DLD1 (cell line): ENCODE measurements around the gene CADM1.

Experiments
- in situ Hi-C: cut with HindIII; loops from 2 replicates; pipeline ENCODE4 v1.10.0; 2017; ENCODE audit warnings: low sequenced_read_pairs

Gene CADM1

GRCh38 chr11:115409691-115410220 lies 94.5 kb downstream of the CADM1 start:
- in situ Hi-C loops: no loop called here

GRCh38 chr11:115409116-115409670 lies 95.0 kb downstream of the CADM1 start:
- in situ Hi-C loops: no loop called here

GRCh38 chr11:115408036-115408921 lies 95.9 kb downstream of the CADM1 start:
- in situ Hi-C loops: no loop called here

GRCh38 chr11:115407496-115407895 lies 96.7 kb downstream of the CADM1 start:
- in situ Hi-C loops: no loop called here

GRCh38 chr11:115406404-115406803 lies 97.8 kb downstream of the CADM1 start:
- in situ Hi-C loops: no loop called here

GRCh38 chr11:115398333-115399080 lies 105.7 kb downstream of the CADM1 start:
- in situ Hi-C loops: no loop called here

- in situ Hi-C loops: no loop called here
These were observed 107.7 kb downstream of the CADM1 start for GRCh38 chr11:115396533-115396932.

GRCh38 chr11:115393950-115394349 lies 110.3 kb downstream of the CADM1 start:
- in situ Hi-C loops: no loop called here

- in situ Hi-C loops: no loop called here
These were observed 112.6 kb downstream of the CADM1 start for GRCh38 chr11:115391598-115391997.

GRCh38 chr11:115391160-115391559 lies 113.1 kb downstream of the CADM1 start:
- in situ Hi-C loops: no loop called here

- in situ Hi-C loops: no loop called here
These were observed 113.8 kb downstream of the CADM1 start for GRCh38 chr11:115390441-115390840.

- in situ Hi-C loops: no loop called here
These were observed 114.4 kb downstream of the CADM1 start for GRCh38 chr11:115389790-115390189.

GRCh38 chr11:115385226-115385625 lies 119.0 kb downstream of the CADM1 start:
- in situ Hi-C loops: no loop called here

- in situ Hi-C loops: no loop called here
These were observed 120.0 kb downstream of the CADM1 start for GRCh38 chr11:115384236-115384635.

- in situ Hi-C loops: no loop called here
These were observed 120.8 kb downstream of the CADM1 start for GRCh38 chr11:115383431-115383830.

- in situ Hi-C loops: no loop called here
These were observed 124.7 kb downstream of the CADM1 start for GRCh38 chr11:115379528-115379927.

- in situ Hi-C loops: no loop called here
These were observed 125.7 kb downstream of the CADM1 start for GRCh38 chr11:115378557-115378956.

GRCh38 chr11:115377882-115378296 lies 126.3 kb downstream of the CADM1 start:
- in situ Hi-C loops: no loop called here

- in situ Hi-C loops: no loop called here
These were observed 135.6 kb downstream of the CADM1 start for GRCh38 chr11:115368616-115369015.

GRCh38 chr11:115366826-115367225 lies 137.4 kb downstream of the CADM1 start:
- in situ Hi-C loops: no loop called here

GRCh38 chr11:115365907-115366306 lies 138.3 kb downstream of the CADM1 start:
- in situ Hi-C loops: no loop called here
